Chondrocyte (in vitro differentiated cells): ENCODE results near the gene RHOT1. TPM values are rescaled to one million over a fixed set of nuclear protein-coding genes. Genes with fewer than 3 reads are reported as not detected.
A peak's percentile ranks its signal among the peaks of the same experiment; 100 is the strongest.

Experiments
- DNase-seq: peaks from one replicate; pipeline ENCODE4 v3.0.0; 2021; ENCODE audit warnings: mixed read lengths, low spot score
- H3K27ac Mint-ChIP-seq: one replicate; pipeline ENCODE4 v1.8.0; 2021; ENCODE audit warnings: mild to moderate bottlenecking, moderate library complexity, mixed read lengths; ENCODE audit not compliant: unreplicated experiment
- H3K27me3 Mint-ChIP-seq: 2 replicates; pipeline ENCODE4 v1.8.0; 2021; ENCODE audit warnings: low read depth, mixed read lengths
- H3K36me3 Mint-ChIP-seq: 2 replicates; pipeline ENCODE4 v1.8.0; 2021; ENCODE audit warnings: low read depth, mixed read lengths
- H3K4me1 Mint-ChIP-seq: 2 replicates; pipeline ENCODE4 v1.8.0; 2021; ENCODE audit warnings: low read depth, mild to moderate bottlenecking, mixed read lengths
- H3K4me3 Mint-ChIP-seq: one replicate; pipeline ENCODE4 v1.8.0; 2021; ENCODE audit warnings: mild to moderate bottlenecking, moderate library complexity, mixed read lengths; ENCODE audit not compliant: unreplicated experiment
- H3K9me3 Mint-ChIP-seq: 2 replicates; pipeline ENCODE4 v1.8.0; 2021; ENCODE audit warnings: low read depth, mixed read lengths
- total RNA-seq: library from RNA; stranded (reverse); gene quantifications from 3 replicates; pipeline ENCODE4 v1.2.1, GENCODE V29; 2021
- TF ChIP-seq, protein P1 (sequence below): fragments of 200-600 bp; sonication (generic); IDR thresholded peaks from 2 replicates; pipeline ENCODE4 v1.5.0; 2021; ENCODE audit warnings: antibody characterized with exemption, mild to moderate bottlenecking, moderate library complexity

The RHOT1 gene
- total RNA-seq, 1 donor from 2014 or later: 27.0 TPM

GRCh38 chr17:32187271-32187670 lies 45.0 kb downstream of the RHOT1 start:
- Mint-ChIP-seq H3K36me3 (peaks cover 9% of the 10 kb centered on the region), H3K9me3 (no peaks in the 10 kb centered on the region), H3K27ac (no peak overlapping the region), H3K27me3 (no peaks in the 10 kb centered on the region), H3K4me3 (no peak overlapping the region), H3K4me1 (peaks cover 23% of the 10 kb centered on the region)
- no peak for DNase-seq
- TF ChIP-seq, protein P1, sequence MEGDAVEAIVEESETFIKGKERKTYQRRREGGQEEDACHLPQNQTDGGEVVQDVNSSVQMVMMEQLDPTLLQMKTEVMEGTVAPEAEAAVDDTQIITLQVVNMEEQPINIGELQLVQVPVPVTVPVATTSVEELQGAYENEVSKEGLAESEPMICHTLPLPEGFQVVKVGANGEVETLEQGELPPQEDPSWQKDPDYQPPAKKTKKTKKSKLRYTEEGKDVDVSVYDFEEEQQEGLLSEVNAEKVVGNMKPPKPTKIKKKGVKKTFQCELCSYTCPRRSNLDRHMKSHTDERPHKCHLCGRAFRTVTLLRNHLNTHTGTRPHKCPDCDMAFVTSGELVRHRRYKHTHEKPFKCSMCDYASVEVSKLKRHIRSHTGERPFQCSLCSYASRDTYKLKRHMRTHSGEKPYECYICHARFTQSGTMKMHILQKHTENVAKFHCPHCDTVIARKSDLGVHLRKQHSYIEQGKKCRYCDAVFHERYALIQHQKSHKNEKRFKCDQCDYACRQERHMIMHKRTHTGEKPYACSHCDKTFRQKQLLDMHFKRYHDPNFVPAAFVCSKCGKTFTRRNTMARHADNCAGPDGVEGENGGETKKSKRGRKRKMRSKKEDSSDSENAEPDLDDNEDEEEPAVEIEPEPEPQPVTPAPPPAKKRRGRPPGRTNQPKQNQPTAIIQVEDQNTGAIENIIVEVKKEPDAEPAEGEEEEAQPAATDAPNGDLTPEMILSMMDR: no peak

DNA sequence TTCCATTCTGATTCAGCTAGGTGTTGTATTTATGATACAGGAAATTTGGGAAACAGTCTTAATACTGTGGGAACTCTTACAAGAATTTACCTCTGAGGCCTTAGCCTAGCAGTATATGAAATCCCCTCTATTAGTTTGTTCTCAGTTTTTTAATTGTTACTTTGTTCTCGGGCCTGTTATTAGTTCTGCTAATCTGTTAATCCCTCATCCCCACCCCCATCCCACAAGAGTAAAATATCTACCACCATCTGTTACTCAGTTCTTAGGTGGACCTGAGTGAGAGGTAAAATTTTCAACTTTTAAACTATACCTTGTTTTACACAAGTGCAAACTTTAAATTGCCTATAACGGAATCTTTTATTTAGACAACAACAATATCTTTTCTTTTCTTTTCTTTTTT lies 47.0 kb downstream of the RHOT1 start:
- peaks cover 24% of the 10 kb centered on the region for H3K4me1 Mint-ChIP-seq
- no peak for DNase-seq
- H3K36me3 Mint-ChIP-seq: peaks cover 7% of the 10 kb centered on the region
- H3K27me3 Mint-ChIP-seq: no peaks in the 10 kb centered on the region
- TF ChIP-seq, protein P1: no peak
- H3K9me3 Mint-ChIP-seq: no peaks in the 10 kb centered on the region
- no peak overlapping the region for H3K27ac Mint-ChIP-seq
- H3K4me3 Mint-ChIP-seq: no peak overlapping the region

- peaks cover 24% of the 10 kb centered on the region for H3K4me1 Mint-ChIP-seq
- H3K36me3 Mint-ChIP-seq: peaks cover 15% of the 10 kb centered on the region
- no peak for DNase-seq
- H3K27ac Mint-ChIP-seq: peak overlapping the region; percentile 95
- TF ChIP-seq, protein P1: no peak
- no peak overlapping the region for H3K4me3 Mint-ChIP-seq
- H3K27me3 Mint-ChIP-seq: no peaks in the 10 kb centered on the region
- no peaks in the 10 kb centered on the region for H3K9me3 Mint-ChIP-seq
Observed at GRCh38 chr17:32191306-32191705, 49.0 kb downstream of the RHOT1 start.

GRCh38 chr17:32192379-32192778 lies 50.1 kb downstream of the RHOT1 start:
- Mint-ChIP-seq H3K4me1 (peaks cover 24% of the 10 kb centered on the region), H3K36me3 (peaks cover 18% of the 10 kb centered on the region), H3K27me3 (no peaks in the 10 kb centered on the region), H3K4me3 (no peak overlapping the region), H3K27ac (peak overlapping the region; percentile 95), H3K9me3 (no peaks in the 10 kb centered on the region)
- DNase-seq: no peak
- TF ChIP-seq, protein P1: peak; percentile 18

DNA sequence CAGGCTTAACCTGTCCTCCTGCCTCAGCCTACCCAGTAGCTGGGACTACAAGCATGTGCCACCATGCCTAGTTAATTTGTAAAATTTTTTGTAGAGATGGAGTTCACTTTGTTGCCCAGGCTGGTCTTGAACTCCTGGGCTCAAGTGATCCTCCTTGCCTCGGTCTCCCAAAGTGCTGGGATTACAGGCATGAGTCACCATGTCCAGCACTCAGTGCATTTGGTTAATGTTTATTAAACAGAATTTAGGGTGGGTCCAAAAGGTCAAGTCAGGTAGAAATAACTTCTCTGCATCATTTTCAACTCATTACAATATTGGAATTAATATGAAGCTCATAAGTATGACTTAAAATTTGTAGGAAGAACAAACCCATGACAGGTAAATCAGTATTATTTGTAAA lies 55.7 kb downstream of the RHOT1 start:
- no peaks in the 10 kb centered on the region for H3K4me1 Mint-ChIP-seq
- H3K27ac Mint-ChIP-seq: no peak overlapping the region
- peaks cover 26% of the 10 kb centered on the region for H3K36me3 Mint-ChIP-seq
- TF ChIP-seq, protein P1: no peak
- H3K9me3 Mint-ChIP-seq: no peaks in the 10 kb centered on the region
- H3K27me3 Mint-ChIP-seq: no peaks in the 10 kb centered on the region
- DNase-seq: no peak
- H3K4me3 Mint-ChIP-seq: no peak overlapping the region
